Measurements from ENCODE around the gene NCOA1. TPM values are rescaled to one million over a fixed set of nuclear protein-coding genes. Genes with fewer than 3 reads are reported as not detected.

NCOA1 gene
- polyA plus RNA-seq, 1 of the 3 experiments (the other 2 are of a cell fraction), result 10.7 TPM

GRCh38 chr2:24721470-24721869 is 230.4 kb downstream of the NCOA1 start:
- Histone ChIP-seq H3K4me2 (no peak overlapping the region), H3K4me1 (ENCODE audit: control insufficient read depth in 1 of 2, insufficient read depth in 2 of 2, low read depth in 1 of 2, low read length in 1 of 2) (peaks cover 10 to 19% of the 10 kb centered on the region in 2 experiments; a peak in 3 of 4 replicates), H3K9me2 (no peaks in the 10 kb centered on the region), H3F3A (replicated peaks; ENCODE audit: insufficient read depth) (peaks cover 7% of the 10 kb centered on the region), H3K9ac (no peak overlapping the region), H4K20me1 (ENCODE audit: insufficient read depth) (no peaks in the 10 kb centered on the region), H3K27ac (ENCODE audit: low read depth in 2 of 2, low read length in 1 of 2) (peak overlapping the region; percentile 1 to 73; a peak in 3 of 4 replicates), H3K27me3 (ENCODE audit: insufficient read depth) (no peaks in the 10 kb centered on the region), H3K79me2 (ENCODE audit: insufficient read depth) (no peaks in the 10 kb centered on the region), H3K36me3 (replicated peaks in 1 of 2; ENCODE audit: control insufficient read depth in 1 of 2, insufficient read depth in 2 of 2, low read length in 1 of 2) (peaks cover 4 to 11% of the 10 kb centered on the region in 2 experiments), H3K9me3 (no peaks in the 10 kb centered on the region), H3K4me3 (ENCODE audit: low read depth in 2 of 2, low read length in 1 of 2) (no peak overlapping the region), H2AFZ (ENCODE audit: low read depth) (no peak overlapping the region)
- peak; percentile 59 for DNase-seq
- ChIA-PET CTCF (interaction anchor here (1.1 kb wide), 1 partner anchor 106 kb away, joined by 3 read pairs; no protein-coding TSS in a partner anchor), POLR2A (no interaction called here)
- no peak for TF ChIP-seq NRF1 (IDR thresholded peaks at IDR 0.05; ENCODE audit: low read depth, low read length)
- peak; percentile 89 for TF ChIP-seq RCOR1 (IDR thresholded peaks at IDR 0.05; ENCODE audit: low read length)
- TF ChIP-seq ELF1 (IDR thresholded peaks at IDR 0.05), result no peak
- TF ChIP-seq TAF1 (IDR thresholded peaks at IDR 0.05; ENCODE audit: borderline replicate concordance, low read depth, low read length), result no peak
- peak; percentile 48 for TF ChIP-seq FOSL2 (IDR thresholded peaks at IDR 0.05; ENCODE audit: borderline replicate concordance, low read depth)
- TF ChIP-seq CTCF (IDR thresholded peaks at IDR 0.05), result no peak
- no peak for TF ChIP-seq IRF3 (IDR thresholded peaks at IDR 0.05; ENCODE audit: low read depth, low read length)
- TF ChIP-seq RAD21 (IDR thresholded peaks at IDR 0.05; ENCODE audit: low read length), result peak; percentile 37; the same call in 1 of the 2 replicates
- peak; percentile 21; the same call in 1 of the 2 replicates for TF ChIP-seq POLR2AphosphoS5 (IDR thresholded peaks at IDR 0.05; ENCODE audit: low read depth, low read length)
- no peak for TF ChIP-seq FOXM1 (IDR thresholded peaks at IDR 0.05; ENCODE audit: low read depth)
- TF ChIP-seq FOXJ3 (CRISPR knock-in tag; IDR thresholded peaks at IDR 0.05), result no peak
- TF ChIP-seq JUND (IDR thresholded peaks at IDR 0.05), result no peak
- no peak for TF ChIP-seq MEF2A (IDR thresholded peaks at IDR 0.05; ENCODE audit: borderline replicate concordance, low read depth)
- peak; percentile 14; the same call in 1 of the 2 replicates for TF ChIP-seq RFX5 (IDR thresholded peaks at IDR 0.05; ENCODE audit: low read length)
- TF ChIP-seq TCF12 (IDR thresholded peaks at IDR 0.05), result peak; percentile 77
- no peak for TF ChIP-seq ZBTB33 (IDR thresholded peaks at IDR 0.05; ENCODE audit: borderline replicate concordance, low read depth)
- TF ChIP-seq EP300 (IDR thresholded peaks at IDR 0.05; ENCODE audit: borderline replicate concordance in 1 of 2, low read depth in 1 of 2, low read length in 1 of 2), result peak in 1 of 2 experiments; percentile 76; a peak in 2 of 4 replicates
- peak; percentile 37; the same call in 1 of the 2 replicates for TF ChIP-seq PBX3 (IDR thresholded peaks at IDR 0.05)
- no peak for TF ChIP-seq SMC3 (IDR thresholded peaks at IDR 0.05; ENCODE audit: low read depth, low read length)
- TF ChIP-seq RXRA (IDR thresholded peaks at IDR 0.05; ENCODE audit: borderline replicate concordance, low read depth), result no peak
- TF ChIP-seq CHD2 (IDR thresholded peaks at IDR 0.05; ENCODE audit: low read length, partially characterized antibody), result peak; percentile 80
- no peak for TF ChIP-seq SIN3A (IDR thresholded peaks at IDR 0.05; ENCODE audit: borderline replicate concordance, low read depth, low read length)
- peak; percentile 53; the same call in 1 of the 2 replicates for TF ChIP-seq TEAD4 (IDR thresholded peaks at IDR 0.05; ENCODE audit: borderline replicate concordance, insufficient read depth)
- no peak for TF ChIP-seq MAX (IDR thresholded peaks at IDR 0.05; ENCODE audit: low read depth)
- TF ChIP-seq GABPA (IDR thresholded peaks at IDR 0.05; ENCODE audit: low read depth), result no peak
- TF ChIP-seq YY1 (IDR thresholded peaks at IDR 0.05; ENCODE audit: low read depth), result peak; percentile 32; the same call in 1 of the 2 replicates
- TF ChIP-seq USF2 (IDR thresholded peaks at IDR 0.05; ENCODE audit: borderline replicate concordance, low read depth, low read length), result no peak
- TF ChIP-seq EZH2phosphoT487 (IDR thresholded peaks at IDR 0.05; ENCODE audit: borderline replicate concordance, low read depth), result no peak
- TF ChIP-seq GATA2 (CRISPR knock-in tag; IDR thresholded peaks at IDR 0.05), result no peak
